Stimulated activated CD4-positive, alpha-beta T cell treated with anti-CD3 and anti-CD28 coated beads, Interleukin-12 subunit alpha, Interleukin-12 subunit beta, amount 100 ng/mL, for 48 hours (primary cell): ENCODE data around the gene ABCC3.

Experiments used
- DNase-seq, 3 donors: peaks; one replicate each; pipeline ENCODE4 v3.0.0-alpha.2; 2020; ENCODE audit warnings: low read depth in 2 of 3, low spot score in 1 of 3

The ABCC3 gene

GRCh38 chr17:50641357-50641756 lies 6.7 kb downstream of the ABCC3 start:
- no peak for DNase-seq

GRCh38 chr17:50642071-50642721 lies 7.5 kb downstream of the ABCC3 start:
- no peak for DNase-seq

- no peak for DNase-seq
Observed at GRCh38 chr17:50642722-50643656, 8.3 kb downstream of the ABCC3 start.

GRCh38 chr17:50645748-50646682 lies 11.3 kb downstream of the ABCC3 start:
- DNase-seq, result no peak

GRCh38 chr17:50647187-50647586 lies 12.5 kb downstream of the ABCC3 start:
- DNase-seq, result no peak

- no peak for DNase-seq
Observed at GRCh38 chr17:50649042-50649908, 14.6 kb downstream of the ABCC3 start.

GRCh38 chr17:50651661-50652060 lies 17.0 kb downstream of the ABCC3 start:
- DNase-seq, result no peak

- no peak for DNase-seq
Observed at GRCh38 chr17:50653738-50654137, 19.1 kb downstream of the ABCC3 start.

- no peak for DNase-seq
Observed at GRCh38 chr17:50656509-50656908, 21.8 kb downstream of the ABCC3 start.

GRCh38 chr17:50657054-50657453 lies 22.4 kb downstream of the ABCC3 start:
- no peak for DNase-seq

- DNase-seq, result no peak
Observed at GRCh38 chr17:50657627-50658026, 22.9 kb downstream of the ABCC3 start.

- no peak for DNase-seq
Observed at GRCh38 chr17:50658616-50659015, 23.9 kb downstream of the ABCC3 start.

- no peak for DNase-seq
Observed at GRCh38 chr17:50659179-50659578, 24.5 kb downstream of the ABCC3 start.

- no peak for DNase-seq
Observed at GRCh38 chr17:50660042-50660886, 25.6 kb downstream of the ABCC3 start.

GRCh38 chr17:50660887-50661345 lies 26.2 kb downstream of the ABCC3 start:
- DNase-seq, result no peak

- DNase-seq, result no peak
Observed at GRCh38 chr17:50661348-50661747, 26.7 kb downstream of the ABCC3 start.

- peak; percentile 10 to 30 (median 26) for DNase-seq
Observed at GRCh38 chr17:50661795-50662391, 27.2 kb downstream of the ABCC3 start.

GRCh38 chr17:50662632-50663225 lies 28.0 kb downstream of the ABCC3 start:
- DNase-seq, result no peak
